Fibroblast of peridontal ligament (primary cell): ENCODE measurements around the gene ADCY5.
"Not testable (repeated sequence)": the region's sequence is repeated elsewhere in the genome, so short reads cannot be mapped to it uniquely, and the experiment has no call there.

Experiments
- DNase-seq: peaks from one replicate; pipeline ENCODE4 v3.0.0-alpha.2; 2010; ENCODE audit errors: extremely low read depth

ADCY5 gene

GRCh38 chr3:123261666-123262065 is 187.2 kb downstream of the ADCY5 start:
- DNase-seq = no peak

GRCh38 chr3:123258811-123259420 is 190.0 kb downstream of the ADCY5 start:
- DNase-seq = peak; percentile 83

GRCh38 chr3:123258359-123258758 is 190.5 kb downstream of the ADCY5 start:
- peak; percentile 19 for DNase-seq

GRCh38 chr3:123256256-123256655 is 192.6 kb downstream of the ADCY5 start:
- DNase-seq = no peak

- no peak for DNase-seq
Observed at GRCh38 chr3:123246866-123247265, 202.0 kb downstream of the ADCY5 start.

GRCh38 chr3:123244128-123244527 is 204.8 kb downstream of the ADCY5 start:
- no peak for DNase-seq

GRCh38 chr3:123239756-123240155 is 209.1 kb downstream of the ADCY5 start:
- DNase-seq = no peak

- DNase-seq = not testable (repeated sequence)
Observed at GRCh38 chr3:123239186-123239585, 209.7 kb downstream of the ADCY5 start.

GRCh38 chr3:123236902-123237301 is 212.0 kb downstream of the ADCY5 start:
- no peak for DNase-seq
